ENCODE results near the gene DCAF11. TPM values are rescaled to one million over a fixed set of nuclear protein-coding genes. Genes with fewer than 3 reads are reported as not detected.

The DCAF11 gene
- total RNA-seq, 1 experiment from 2014 or later: 52.7 TPM

GRCh38 chr14:24092505-24093206 lies 21.9 kb upstream of the DCAF11 start:
- Histone ChIP-seq H3K27ac (no peak overlapping the region), H4K20me1 (ENCODE audit: insufficient read depth) (no peaks in the 10 kb centered on the region), H3K79me2 (ENCODE audit: low read depth) (peaks cover 12% of the 10 kb centered on the region), H3K4me3 (no peak overlapping the region), H3F3A (ENCODE audit: insufficient read depth, low read depth) (peaks cover 4% of the 10 kb centered on the region; the same call in 1 of the 2 replicates), H3K9me3 (ENCODE audit: insufficient read depth, low read depth) (no peaks in the 10 kb centered on the region), H3K36me3 (ENCODE audit: low read depth) (no peaks in the 10 kb centered on the region), H3K9me2 (ENCODE audit: insufficient read depth) (0 out of 2 replicates have a peak, but pooled peaks cover 3% of the 10 kb centered on the region), H3K4me2 (no peak overlapping the region), H3K4me1 (replicated peaks; ENCODE audit: insufficient read depth) (peaks cover 12% of the 10 kb centered on the region), H2AFZ (no peak overlapping the region), H3K27me3 (ENCODE audit: insufficient read depth, low read depth) (no peaks in the 10 kb centered on the region)
- BruUV-seq (replicated peaks): no TSS peak
- no peak for DNase-seq
- no peak for TF ChIP-seq CTCF (conservative IDR thresholded peaks at IDR 0.05)
- no peak for TF ChIP-seq EZH2 (IDR thresholded peaks at IDR 0.05; ENCODE audit: low read depth)
- intact Hi-C loops (cut with micrococcal nuclease; ENCODE audit: unreplicated experiment): loop anchor here (5.0 kb wide), 1 partner anchor 70 kb away; the partner anchor contains the start of gene IRF9
- ChIA-PET POLR2A (ENCODE audit: unreplicated experiment) (no interaction called here), CTCF (interaction anchor here (0.9 kb wide), 1 partner anchor 34 kb away, joined by 3 read pairs; no protein-coding TSS in a partner anchor)

GRCh38 chr14:24093207-24093900 lies 21.2 kb upstream of the DCAF11 start:
- peak overlapping the region; percentile 83 for H3K27ac ChIP-seq
- TF ChIP-seq CTCF (conservative IDR thresholded peaks at IDR 0.05) (no peak), EZH2 (IDR thresholded peaks at IDR 0.05; ENCODE audit: low read depth) (no peak)

More at GRCh38 chr14:24093207-24093900, 21.2 kb upstream of the DCAF11 start:
- Histone ChIP-seq H3K4me2 (peak overlapping the region; percentile 52), H3F3A (ENCODE audit: insufficient read depth, low read depth) (peaks cover 4% of the 10 kb centered on the region; the same call in 1 of the 2 replicates), H3K9me2 (ENCODE audit: insufficient read depth) (0 out of 2 replicates have a peak, but pooled peaks cover 3% of the 10 kb centered on the region), H3K4me3 (no peak overlapping the region; the same call in 1 of the 2 replicates), H3K4me1 (replicated peaks; ENCODE audit: insufficient read depth) (peaks cover 12% of the 10 kb centered on the region), H3K9me3 (ENCODE audit: insufficient read depth, low read depth) (no peaks in the 10 kb centered on the region), H4K20me1 (ENCODE audit: insufficient read depth) (no peaks in the 10 kb centered on the region), H3K36me3 (ENCODE audit: low read depth) (no peaks in the 10 kb centered on the region), H2AFZ (peak overlapping the region; percentile 68; the same call in 1 of the 2 replicates), H3K79me2 (ENCODE audit: low read depth) (peaks cover 12% of the 10 kb centered on the region), H3K27me3 (ENCODE audit: insufficient read depth, low read depth) (no peaks in the 10 kb centered on the region)
- ChIA-PET POLR2A (ENCODE audit: unreplicated experiment) (interaction anchor here (0.6 to 0.9 kb wide), 7 partner anchors 9 to 490 kb away, joined by 3 to 11 read pairs (median 4); partner anchors contain the start of genes NYNRIN and PSME1), CTCF (interaction anchor here (0.6 to 1.3 kb wide), 6 partner anchors 12 to 604 kb away, joined by 3 to 25 read pairs (median 4); partner anchors contain the start of gene LTB4R2)
- BruUV-seq (replicated peaks): TSS peak; percentile 78
- intact Hi-C loops (cut with micrococcal nuclease; ENCODE audit: unreplicated experiment): loop anchor here (5.0 kb wide), 1 partner anchor 69 kb away; the partner anchor contains the start of gene IRF9
- no peak for DNase-seq

Data from PC-9 (cell line).